Parathyroid adenoma (tissue), 2 donors: ENCODE measurements around the gene DPP4.

Experiments used
- H2AFZ ChIP-seq: fragments of 300-600 bp; sonication (generic); one replicate; pipeline ENCODE4 v1.7.0; 2017; ENCODE audit warnings: antibody characterized with exemption, mild to moderate bottlenecking
- H3K27ac ChIP-seq: fragments of 300-600 bp; sonication (generic); one replicate; pipeline ENCODE4 v1.7.0; 2017
- H3K27me3 ChIP-seq: fragments of 300-600 bp; sonication (generic); one replicate; pipeline ENCODE4 v1.7.0; 2017; ENCODE audit warnings: low read length; ENCODE audit not compliant: control insufficient read depth, insufficient read depth
- H3K36me3 ChIP-seq: fragments of 300-600 bp; sonication (generic); one replicate; pipeline ENCODE4 v1.7.0; 2017; ENCODE audit warnings: low read length; ENCODE audit not compliant: control insufficient read depth, insufficient read depth
- H3K4me1 ChIP-seq: fragments of 300-600 bp; sonication (generic); one replicate; pipeline ENCODE4 v1.7.0; 2017; ENCODE audit warnings: control low read depth
- H3K4me2 ChIP-seq: fragments of 300-600 bp; sonication (generic); one replicate; pipeline ENCODE4 v1.7.0; 2017; ENCODE audit warnings: low read length
- H3K4me3 ChIP-seq: fragments of 300-600 bp; sonication (generic); one replicate; pipeline ENCODE4 v1.7.0; 2017; ENCODE audit warnings: low read depth, low read length
- H3K79me2 ChIP-seq: fragments of 300-600 bp; sonication (generic); one replicate; pipeline ENCODE4 v1.7.0; 2017; ENCODE audit warnings: control low read depth
- H3K9ac ChIP-seq: fragments of 300-600 bp; sonication (generic); one replicate; pipeline ENCODE4 v1.7.0; 2017; ENCODE audit warnings: mild to moderate bottlenecking
- H3K9me3 ChIP-seq: fragments of 300-600 bp; sonication (generic); one replicate; pipeline ENCODE4 v1.7.0; 2017; ENCODE audit warnings: low read length; ENCODE audit not compliant: control insufficient read depth
- CTCF ChIP-seq: fragments of 300-600 bp; sonication (generic); IDR thresholded peaks from one replicate; pipeline ENCODE4 v1.7.0; 2017; ENCODE audit warnings: antibody characterized with exemption, mild to moderate bottlenecking
- donor health status: primary hyperparathyroidism.

DPP4 gene

GRCh38 chr2:161969159-161969558 is 104.9 kb downstream of the DPP4 start:
- Histone ChIP-seq H3K27me3 (no peaks in the 10 kb centered on the region), H3K79me2 (no peaks in the 10 kb centered on the region), H3K4me2 (no peak overlapping the region), H2AFZ (no peak overlapping the region), H3K27ac (no peak overlapping the region), H3K36me3 (no peaks in the 10 kb centered on the region), H3K9ac (no peak overlapping the region), H3K4me3 (no peak overlapping the region), H3K9me3 (no peaks in the 10 kb centered on the region), H3K4me1 (no peaks in the 10 kb centered on the region)
- no peak for TF ChIP-seq CTCF

GRCh38 chr2:161965994-161966393 is 108.0 kb downstream of the DPP4 start:
- Histone ChIP-seq H2AFZ (no peak overlapping the region), H3K4me2 (no peak overlapping the region), H3K27me3 (no peaks in the 10 kb centered on the region), H3K79me2 (no peaks in the 10 kb centered on the region), H3K9ac (no peak overlapping the region), H3K4me1 (no peaks in the 10 kb centered on the region), H3K27ac (no peak overlapping the region), H3K9me3 (no peaks in the 10 kb centered on the region), H3K36me3 (no peaks in the 10 kb centered on the region), H3K4me3 (no peak overlapping the region)
- no peak for TF ChIP-seq CTCF

- no peak for TF ChIP-seq CTCF
These were observed 109.9 kb downstream of the DPP4 start for GRCh38 chr2:161964160-161964559.

GRCh38 chr2:161962160-161962559 is 111.9 kb downstream of the DPP4 start:
- Histone ChIP-seq H3K9me3 (no peaks in the 10 kb centered on the region), H3K4me2 (no peak overlapping the region), H3K9ac (no peak overlapping the region), H3K36me3 (no peaks in the 10 kb centered on the region), H3K4me1 (no peaks in the 10 kb centered on the region), H3K27ac (no peak overlapping the region), H3K4me3 (no peak overlapping the region), H3K79me2 (no peaks in the 10 kb centered on the region), H3K27me3 (no peaks in the 10 kb centered on the region), H2AFZ (no peak overlapping the region)
- TF ChIP-seq CTCF, result no peak

More at GRCh38 chr2:161964160-161964559, 109.9 kb downstream of the DPP4 start:
- H3K79me2 ChIP-seq, result no peaks in the 10 kb centered on the region
- H3K36me3 ChIP-seq, result no peaks in the 10 kb centered on the region
- no peak overlapping the region for H3K27ac ChIP-seq
- H2AFZ ChIP-seq, result no peak overlapping the region
- no peak overlapping the region for H3K9ac ChIP-seq
- no peak overlapping the region for H3K4me2 ChIP-seq
- no peaks in the 10 kb centered on the region for H3K9me3 ChIP-seq
- no peaks in the 10 kb centered on the region for H3K4me1 ChIP-seq
- no peaks in the 10 kb centered on the region for H3K27me3 ChIP-seq
- H3K4me3 ChIP-seq, result no peak overlapping the region

- Histone ChIP-seq H3K27me3 (no peaks in the 10 kb centered on the region), H3K79me2 (no peaks in the 10 kb centered on the region), H3K9ac (no peak overlapping the region), H3K36me3 (no peaks in the 10 kb centered on the region), H3K9me3 (no peaks in the 10 kb centered on the region), H3K4me3 (no peak overlapping the region), H3K4me1 (no peaks in the 10 kb centered on the region), H3K4me2 (no peak overlapping the region), H3K27ac (no peak overlapping the region), H2AFZ (no peak overlapping the region)
- no peak for TF ChIP-seq CTCF
These were observed 113.0 kb downstream of the DPP4 start for GRCh38 chr2:161961061-161961460.
